MCF 10A (cell line): Measurements from ENCODE around the gene LCT. TPM values are rescaled to one million over a fixed set of nuclear protein-coding genes. Genes with fewer than 3 reads are reported as not detected.
A peak's percentile ranks its signal among the peaks of the same experiment; 100 is the strongest.

Source experiments
- BruUV-seq: library from RNA; stranded (reverse); fragments of 400-500 nt; replicated peaks from 2 replicates; lab custom pipeline; 2021; lab: Mats Ljungman, UMichigan
- CTCF ChIA-PET: fragments of 300-600 bp; sonication (Branson Sonifier 250); formaldehyde crosslinking; extraction: SDS; loops from one replicate; lab custom pipeline; 2021; ENCODE audit warnings: antibody characterized with exemption, inconsistent platforms; lab: Yijun Ruan, JAX
- POLR2A ChIA-PET: fragments of 300-600, 350-650 bp; sonication (Branson Sonifier 250); formaldehyde crosslinking; extraction: SDS; loops from one replicate; lab custom pipeline; 2020; ENCODE audit warnings: antibody characterized with exemption, inconsistent platforms; lab: Yijun Ruan, JAX
- DNase-seq: peaks from one replicate; pipeline ENCODE4 v3.0.0-alpha.2; 2018; ENCODE audit not compliant: unreplicated experiment
- H3K27ac Mint-ChIP-seq: one replicate; pipeline ENCODE4 v1.8.0; 2022; ENCODE audit warnings: mild to moderate bottlenecking, low read depth, mixed read lengths; ENCODE audit not compliant: unreplicated experiment
- H3K27me3 Mint-ChIP-seq: one replicate; pipeline ENCODE4 v1.8.0; 2022; ENCODE audit warnings: mixed read lengths; ENCODE audit not compliant: insufficient read depth, unreplicated experiment
- H3K36me3 Mint-ChIP-seq: one replicate; pipeline ENCODE4 v1.8.0; 2022; ENCODE audit warnings: mild to moderate bottlenecking, moderate library complexity, mixed read lengths; ENCODE audit not compliant: insufficient read depth, unreplicated experiment
- H3K4me1 Mint-ChIP-seq: one replicate; pipeline ENCODE4 v1.8.0; 2022; ENCODE audit warnings: mixed read lengths; ENCODE audit not compliant: insufficient read depth, unreplicated experiment
- H3K4me3 Mint-ChIP-seq: one replicate; pipeline ENCODE4 v1.8.0; 2022; ENCODE audit warnings: mild to moderate bottlenecking, moderate library complexity, mixed read lengths; ENCODE audit not compliant: unreplicated experiment
- H3K9me3 Mint-ChIP-seq: one replicate; pipeline ENCODE4 v1.8.0; 2022; ENCODE audit warnings: mixed read lengths; ENCODE audit not compliant: unreplicated experiment
- intact Hi-C: fragments of 100-400 bp; cut with micrococcal nuclease; formaldehyde crosslinking; loops from 2 replicates; pipeline ENCODE4 v1.14.1; 2022
- total RNA-seq: library from RNA; stranded (reverse); gene quantifications from 2 replicates; pipeline ENCODE4 v1.2.3, GENCODE V29; 2022
- TF ChIP-seq, protein P1 (sequence below): fragments of 200-600 bp; IDR thresholded peaks from one replicate; pipeline ENCODE4 v1.8.0; 2022; ENCODE audit warnings: antibody characterized with exemption, mild to moderate bottlenecking; ENCODE audit not compliant: unreplicated experiment

Gene LCT
- total RNA-seq, 1 experiment from 2014 or later, result not detected

DNA sequence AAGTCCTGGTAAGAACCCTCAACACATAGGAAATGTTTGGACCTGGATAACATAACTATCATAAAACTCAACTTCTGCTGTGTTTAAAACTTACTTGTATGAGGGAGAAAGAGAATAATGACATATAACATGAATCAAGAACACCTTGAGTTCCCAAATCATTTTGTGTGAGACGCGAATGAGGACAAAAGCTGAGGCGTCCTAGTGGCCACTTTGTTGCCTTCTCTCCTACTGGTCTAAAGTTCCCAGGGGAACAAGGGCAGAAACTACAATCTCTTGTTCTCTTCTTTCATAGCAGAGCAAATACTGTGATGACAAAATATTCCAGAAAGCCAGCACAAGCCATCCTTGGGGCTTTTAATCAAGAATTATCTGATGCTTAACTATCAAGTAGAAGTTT lies 8.3 kb upstream of the LCT start:
- CTCF ChIA-PET, result no interaction called here
- intact Hi-C loops, result no loop called here
- Mint-ChIP-seq H3K27ac (no peak overlapping the region), H3K36me3 (peaks cover 56% of the 10 kb centered on the region), H3K9me3 (no peaks in the 10 kb centered on the region), H3K4me3 (no peak overlapping the region), H3K27me3 (no peaks in the 10 kb centered on the region), H3K4me1 (no peaks in the 10 kb centered on the region)
- BruUV-seq, result no TSS peak
- TF ChIP-seq, protein P1, sequence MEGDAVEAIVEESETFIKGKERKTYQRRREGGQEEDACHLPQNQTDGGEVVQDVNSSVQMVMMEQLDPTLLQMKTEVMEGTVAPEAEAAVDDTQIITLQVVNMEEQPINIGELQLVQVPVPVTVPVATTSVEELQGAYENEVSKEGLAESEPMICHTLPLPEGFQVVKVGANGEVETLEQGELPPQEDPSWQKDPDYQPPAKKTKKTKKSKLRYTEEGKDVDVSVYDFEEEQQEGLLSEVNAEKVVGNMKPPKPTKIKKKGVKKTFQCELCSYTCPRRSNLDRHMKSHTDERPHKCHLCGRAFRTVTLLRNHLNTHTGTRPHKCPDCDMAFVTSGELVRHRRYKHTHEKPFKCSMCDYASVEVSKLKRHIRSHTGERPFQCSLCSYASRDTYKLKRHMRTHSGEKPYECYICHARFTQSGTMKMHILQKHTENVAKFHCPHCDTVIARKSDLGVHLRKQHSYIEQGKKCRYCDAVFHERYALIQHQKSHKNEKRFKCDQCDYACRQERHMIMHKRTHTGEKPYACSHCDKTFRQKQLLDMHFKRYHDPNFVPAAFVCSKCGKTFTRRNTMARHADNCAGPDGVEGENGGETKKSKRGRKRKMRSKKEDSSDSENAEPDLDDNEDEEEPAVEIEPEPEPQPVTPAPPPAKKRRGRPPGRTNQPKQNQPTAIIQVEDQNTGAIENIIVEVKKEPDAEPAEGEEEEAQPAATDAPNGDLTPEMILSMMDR, result no peak
- DNase-seq, result no peak
- POLR2A ChIA-PET, result no interaction called here

DNA sequence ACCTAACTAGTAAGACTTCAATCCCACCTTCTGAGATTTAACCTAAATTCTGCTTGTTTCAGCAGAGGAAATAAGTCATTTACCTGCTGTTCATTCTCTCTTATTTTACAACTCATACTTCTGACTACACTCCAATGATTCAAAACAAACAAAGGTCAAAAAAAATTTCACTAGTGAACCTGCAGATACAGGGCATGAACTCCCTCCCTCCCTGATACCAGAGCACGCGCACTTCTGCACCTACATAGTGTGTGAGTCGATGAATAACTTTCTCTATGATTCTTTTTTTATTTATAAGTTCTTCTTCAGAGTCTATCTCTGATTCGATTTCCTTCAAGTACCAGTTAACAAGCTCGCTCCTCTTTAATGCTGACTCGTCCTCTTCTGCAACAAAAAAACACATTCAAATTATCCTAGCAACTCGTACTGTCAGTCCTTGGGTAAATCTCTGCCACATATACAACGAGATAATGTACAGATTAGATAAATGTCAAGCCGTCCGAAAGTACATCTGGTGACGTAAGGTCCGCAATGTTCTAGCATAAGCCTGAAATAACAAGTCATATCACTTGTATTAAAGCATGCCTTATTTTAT lies 7.4 kb upstream of the LCT start:
- DNase-seq, result no peak
- H3K4me1 Mint-ChIP-seq, result no peaks in the 10 kb centered on the region
- POLR2A ChIA-PET, result no interaction called here
- peaks cover 51% of the 10 kb centered on the region for H3K36me3 Mint-ChIP-seq
- CTCF ChIA-PET, result interaction anchor here (0.6 kb wide), 1 partner anchor 1032 kb away, joined by 4 read pairs; no protein-coding TSS in a partner anchor
- no peak overlapping the region for H3K4me3 Mint-ChIP-seq
- TF ChIP-seq, protein P1, result no peak
- no peaks in the 10 kb centered on the region for H3K9me3 Mint-ChIP-seq
- intact Hi-C loops, result no loop called here
- BruUV-seq, result no TSS peak
- H3K27ac Mint-ChIP-seq, result no peak overlapping the region
- no peaks in the 10 kb centered on the region for H3K27me3 Mint-ChIP-seq

DNA sequence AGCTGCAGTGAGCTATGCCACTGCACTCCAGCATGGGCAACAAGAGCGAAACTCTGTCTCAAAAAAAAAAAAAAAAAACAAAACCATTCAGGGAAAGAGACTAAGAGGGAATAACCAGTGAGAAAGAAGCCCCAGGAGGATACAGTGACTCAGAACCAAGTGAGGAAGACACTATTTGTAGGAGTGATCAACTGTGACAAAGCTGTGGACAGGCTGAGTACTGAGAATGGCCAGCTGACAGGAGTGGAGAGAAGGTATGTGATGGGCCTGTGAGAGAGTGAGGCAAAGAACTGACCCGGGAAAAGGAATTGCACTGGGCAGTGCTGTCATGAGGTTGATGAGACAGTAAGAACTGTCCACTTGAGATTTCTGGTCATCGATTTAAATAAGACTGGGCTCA lies 6.7 kb upstream of the LCT start:
- ChIA-PET CTCF (interaction anchor here (0.6 kb wide), 1 partner anchor 1033 kb away, joined by 4 read pairs; no protein-coding TSS in a partner anchor), POLR2A (no interaction called here)
- H3K36me3 Mint-ChIP-seq, result peaks cover 44% of the 10 kb centered on the region
- H3K27ac Mint-ChIP-seq, result peak overlapping the region; percentile 41
- TF ChIP-seq, protein P1, result no peak
- no peaks in the 10 kb centered on the region for H3K27me3 Mint-ChIP-seq
- intact Hi-C loops, result no loop called here
- DNase-seq, result no peak
- BruUV-seq, result no TSS peak
- no peak overlapping the region for H3K4me3 Mint-ChIP-seq
- no peaks in the 10 kb centered on the region for H3K9me3 Mint-ChIP-seq
- H3K4me1 Mint-ChIP-seq, result no peaks in the 10 kb centered on the region

DNA sequence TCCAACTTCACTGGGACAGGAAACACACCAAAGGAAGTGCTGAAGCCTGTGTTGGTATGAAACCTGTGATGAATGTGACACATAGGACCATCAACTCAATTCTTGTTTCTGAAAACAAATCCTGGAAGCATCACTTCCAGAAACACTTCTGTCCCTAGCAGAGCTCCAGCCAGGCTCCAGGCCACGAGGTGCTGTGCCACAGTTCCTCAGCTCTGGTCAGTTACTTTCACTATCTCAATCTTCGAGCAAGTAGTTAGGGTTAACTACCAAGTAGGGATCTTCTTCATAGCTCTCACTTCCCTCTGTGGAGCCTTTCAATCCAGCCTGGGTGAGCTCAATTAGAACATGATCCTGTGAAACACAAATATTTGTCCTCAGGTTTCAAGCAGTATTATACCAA lies 3.6 kb upstream of the LCT start:
- DNase-seq, result no peak
- TF ChIP-seq, protein P1, result no peak
- Mint-ChIP-seq H3K4me3 (no peak overlapping the region), H3K4me1 (no peaks in the 10 kb centered on the region), H3K36me3 (peaks cover 23% of the 10 kb centered on the region), H3K27me3 (no peaks in the 10 kb centered on the region), H3K27ac (peak overlapping the region; percentile 66), H3K9me3 (no peaks in the 10 kb centered on the region)
- intact Hi-C loops, result no loop called here
- ChIA-PET POLR2A (interaction anchor here (0.7 kb wide), 1 partner anchor 17 kb away, joined by 3 read pairs; no protein-coding TSS in a partner anchor), CTCF (interaction anchor here (0.7 to 1.1 kb wide), 4 partner anchors 9 to 44 kb away, joined by 3 to 6 read pairs (median 4); no protein-coding TSS in a partner anchor)
- no TSS peak for BruUV-seq
